ENCODE results near the gene RNF180. TPM values are rescaled to one million over a fixed set of nuclear protein-coding genes. Genes with fewer than 3 reads are reported as not detected.

The RNF180 gene
- total RNA-seq, 4 donors from 2014 or later = 4.9 to 11.9 (median 10.7) TPM

- TF ChIP-seq CTCF (IDR thresholded peaks at IDR 0.05; ENCODE audit: low read depth) = no peak
Measured at GRCh38 chr5:64384765-64385164, 219.1 kb downstream of the RNF180 start.

- no peak for TF ChIP-seq CTCF (IDR thresholded peaks at IDR 0.05; ENCODE audit: low read depth)
Measured at GRCh38 chr5:64397552-64397951, 231.9 kb downstream of the RNF180 start.

- no peak for TF ChIP-seq CTCF (IDR thresholded peaks at IDR 0.05; ENCODE audit: low read depth)
Measured at GRCh38 chr5:64417390-64417789, 251.7 kb downstream of the RNF180 start.

GRCh38 chr5:64418013-64418412 lies 252.4 kb downstream of the RNF180 start:
- no peak for TF ChIP-seq CTCF (IDR thresholded peaks at IDR 0.05; ENCODE audit: low read depth)

Other genes starting within 250 kb of the RNF180 start
- gene HTR1A, start 203.4 kb upstream of the RNF180 start, total RNA-seq = not detected

All from subcutaneous adipose tissue (tissue), 4 donors.